T-helper 1 cell treated with Interleukin-12 subunit alpha and Interleukin-12 subunit beta and Interleukin-4 antibody, amounts not matched to agents 30 μg/mL and 1 μg/mL, for 36 hours (primary cell): ENCODE data around the gene ASIC4.

Experiments
- H3K27ac Mint-ChIP-seq: one replicate; pipeline ENCODE4 v1.8.0; 2021; ENCODE audit warnings: mild to moderate bottlenecking, mixed read lengths
- H3K27me3 Mint-ChIP-seq: one replicate; pipeline ENCODE4 v1.8.0; 2021; ENCODE audit warnings: low read depth, mixed read lengths
- H3K36me3 Mint-ChIP-seq: one replicate; pipeline ENCODE4 v1.8.0; 2021; ENCODE audit warnings: low read depth, mixed read lengths
- H3K4me1 Mint-ChIP-seq: one replicate; pipeline ENCODE4 v1.8.0; 2021; ENCODE audit warnings: low read depth, mixed read lengths
- H3K4me3 Mint-ChIP-seq: one replicate; pipeline ENCODE4 v1.8.0; 2021; ENCODE audit warnings: mild to moderate bottlenecking, moderate library complexity, mixed read lengths
- H3K9me3 Mint-ChIP-seq: one replicate; pipeline ENCODE4 v1.8.0; 2021; ENCODE audit warnings: mixed read lengths

Gene ASIC4

GRCh38 chr2:219498280-219499057 is 15.8 kb upstream of the ASIC4 start, which contains the start of gene GMPPA:
Gene GMPPA, plus strand, starts transcription at chr2:219498891. Its CDS starts 1,085 bp downstream, at chr2:219499976.
- Mint-ChIP-seq H3K4me1 (peaks cover 23% of the 10 kb centered on the region), H3K36me3 (peaks cover 1% of the 10 kb centered on the region), H3K27me3 (peaks cover 45% of the 10 kb centered on the region), H3K9me3 (no peaks in the 10 kb centered on the region), H3K4me3 (peak within 1 kb of the TSS; percentile 93), H3K27ac (peak within 1 kb of the TSS; percentile 88)

DNA sequence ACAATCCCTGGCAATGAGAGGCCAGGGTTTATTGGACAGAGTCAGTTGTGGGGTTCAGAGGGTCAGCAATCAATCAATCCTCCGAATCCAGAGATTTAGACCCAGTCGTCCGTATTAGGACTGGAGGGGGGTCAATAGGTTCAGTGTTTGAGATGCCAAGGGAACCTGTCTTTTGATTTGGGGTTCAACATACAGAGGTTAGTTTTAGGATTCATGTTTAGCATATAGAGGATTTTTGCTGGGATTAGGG is 15.3 kb upstream of the ASIC4 start:
- Mint-ChIP-seq H3K36me3 (peaks cover 7% of the 10 kb centered on the region), H3K27me3 (peaks cover 40% of the 10 kb centered on the region), H3K9me3 (no peaks in the 10 kb centered on the region), H3K27ac (peak overlapping the region; percentile 88), H3K4me1 (peaks cover 23% of the 10 kb centered on the region), H3K4me3 (peak overlapping the region; percentile 93)

DNA sequence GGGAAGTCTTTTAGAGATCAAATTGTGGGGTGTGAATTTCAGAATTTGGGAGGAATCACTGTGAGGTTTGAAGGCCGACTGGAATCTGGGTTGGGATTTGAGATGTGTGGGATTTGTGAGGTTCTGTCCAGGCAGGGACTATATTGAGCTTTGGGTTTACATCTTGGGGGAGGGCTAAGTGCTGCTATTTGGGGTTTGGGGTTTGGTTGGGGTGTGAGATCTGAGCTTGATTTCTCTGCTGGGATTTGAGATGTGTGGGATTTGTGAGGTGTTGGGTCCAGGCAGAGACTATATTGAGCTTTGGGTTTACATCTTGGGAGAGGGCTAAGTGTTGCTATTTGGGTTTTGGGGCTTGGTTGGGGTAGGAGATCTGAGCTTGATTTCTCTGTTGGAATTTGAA is 14.7 kb upstream of the ASIC4 start:
- Mint-ChIP-seq H3K27ac (peak overlapping the region; percentile 88), H3K27me3 (peaks cover 34% of the 10 kb centered on the region), H3K9me3 (no peaks in the 10 kb centered on the region), H3K4me3 (peak overlapping the region; percentile 93), H3K36me3 (peaks cover 11% of the 10 kb centered on the region), H3K4me1 (peaks cover 23% of the 10 kb centered on the region)

DNA sequence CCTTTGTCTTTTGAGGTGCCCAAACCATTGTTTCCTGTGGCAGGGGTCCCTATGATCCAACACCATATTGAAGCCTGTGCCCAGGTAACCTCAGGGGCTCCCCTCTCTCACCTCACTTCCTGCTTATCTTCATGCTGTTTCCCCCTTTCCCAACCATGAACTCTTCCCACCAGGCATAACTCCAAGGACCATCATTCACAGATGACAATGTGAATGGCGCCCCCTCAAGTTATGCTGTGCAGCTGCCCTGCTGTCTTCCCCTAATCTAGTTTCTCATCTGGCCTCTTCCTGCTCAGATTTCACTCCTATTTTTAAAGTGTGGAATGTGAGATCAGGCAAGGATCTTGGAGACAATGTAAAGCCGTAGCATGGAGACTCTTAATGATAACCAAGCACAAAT is 14.1 kb upstream of the ASIC4 start:
- H3K9me3 Mint-ChIP-seq: no peaks in the 10 kb centered on the region
- H3K27me3 Mint-ChIP-seq: peaks cover 28% of the 10 kb centered on the region
- H3K36me3 Mint-ChIP-seq: peaks cover 11% of the 10 kb centered on the region
- peak overlapping the region; percentile 38 for H3K27ac Mint-ChIP-seq
- peaks cover 23% of the 10 kb centered on the region for H3K4me1 Mint-ChIP-seq
- H3K4me3 Mint-ChIP-seq: peak overlapping the region; percentile 93

DNA sequence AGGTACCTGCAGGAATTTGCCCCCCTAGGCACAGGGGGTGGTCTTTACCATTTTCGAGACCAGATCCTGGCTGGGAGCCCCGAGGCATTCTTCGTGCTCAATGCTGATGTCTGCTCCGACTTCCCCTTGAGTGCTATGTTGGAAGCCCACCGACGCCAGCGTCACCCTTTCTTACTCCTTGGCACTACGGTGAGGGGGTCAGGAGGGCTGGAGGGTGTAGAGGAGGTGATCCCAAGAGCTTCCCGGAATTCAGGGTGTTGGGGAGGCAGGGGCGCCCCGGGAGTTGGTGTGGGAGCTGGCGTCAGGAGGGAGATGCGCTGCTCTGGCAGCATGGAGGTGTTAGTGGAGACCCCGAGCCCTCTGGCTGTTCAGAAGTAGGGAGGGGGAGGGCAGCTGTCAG is 12.4 kb upstream of the ASIC4 start:
- Mint-ChIP-seq H3K27ac (no peak overlapping the region), H3K4me1 (peaks cover 23% of the 10 kb centered on the region), H3K36me3 (peaks cover 13% of the 10 kb centered on the region), H3K4me3 (no peak overlapping the region), H3K9me3 (no peaks in the 10 kb centered on the region), H3K27me3 (peaks cover 14% of the 10 kb centered on the region)

DNA sequence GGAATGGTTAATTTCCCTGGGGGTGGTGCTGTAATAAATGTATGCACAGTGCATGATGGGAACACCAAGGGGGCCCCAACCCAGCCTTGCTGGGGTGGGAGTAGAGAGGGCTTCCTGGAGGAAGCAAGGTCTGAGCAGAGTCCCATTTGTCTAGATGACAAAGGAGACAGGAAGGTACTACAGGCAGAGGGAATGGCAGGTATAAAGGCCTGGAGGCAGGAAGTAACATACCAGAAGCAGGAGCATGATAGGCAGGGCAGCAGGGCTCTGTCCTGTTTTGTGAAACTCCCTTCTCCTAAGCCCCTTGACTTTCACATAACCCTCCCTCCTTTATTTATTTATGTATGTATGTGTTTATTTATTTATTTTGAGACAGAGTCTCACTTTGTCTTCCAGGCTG is 11.7 kb upstream of the ASIC4 start:
- H3K9me3 Mint-ChIP-seq: no peaks in the 10 kb centered on the region
- peaks cover 8% of the 10 kb centered on the region for H3K27me3 Mint-ChIP-seq
- no peak overlapping the region for H3K27ac Mint-ChIP-seq
- peaks cover 23% of the 10 kb centered on the region for H3K4me1 Mint-ChIP-seq
- no peak overlapping the region for H3K4me3 Mint-ChIP-seq
- H3K36me3 Mint-ChIP-seq: peaks cover 13% of the 10 kb centered on the region

- H3K27ac Mint-ChIP-seq: no peak overlapping the region
- H3K36me3 Mint-ChIP-seq: peaks cover 15% of the 10 kb centered on the region
- peaks cover 12% of the 10 kb centered on the region for H3K27me3 Mint-ChIP-seq
- peaks cover 7% of the 10 kb centered on the region for H3K4me1 Mint-ChIP-seq
- H3K9me3 Mint-ChIP-seq: no peaks in the 10 kb centered on the region
- no peak overlapping the region for H3K4me3 Mint-ChIP-seq
Measured at GRCh38 chr2:219505585-219505984, 8.7 kb upstream of the ASIC4 start.

DNA sequence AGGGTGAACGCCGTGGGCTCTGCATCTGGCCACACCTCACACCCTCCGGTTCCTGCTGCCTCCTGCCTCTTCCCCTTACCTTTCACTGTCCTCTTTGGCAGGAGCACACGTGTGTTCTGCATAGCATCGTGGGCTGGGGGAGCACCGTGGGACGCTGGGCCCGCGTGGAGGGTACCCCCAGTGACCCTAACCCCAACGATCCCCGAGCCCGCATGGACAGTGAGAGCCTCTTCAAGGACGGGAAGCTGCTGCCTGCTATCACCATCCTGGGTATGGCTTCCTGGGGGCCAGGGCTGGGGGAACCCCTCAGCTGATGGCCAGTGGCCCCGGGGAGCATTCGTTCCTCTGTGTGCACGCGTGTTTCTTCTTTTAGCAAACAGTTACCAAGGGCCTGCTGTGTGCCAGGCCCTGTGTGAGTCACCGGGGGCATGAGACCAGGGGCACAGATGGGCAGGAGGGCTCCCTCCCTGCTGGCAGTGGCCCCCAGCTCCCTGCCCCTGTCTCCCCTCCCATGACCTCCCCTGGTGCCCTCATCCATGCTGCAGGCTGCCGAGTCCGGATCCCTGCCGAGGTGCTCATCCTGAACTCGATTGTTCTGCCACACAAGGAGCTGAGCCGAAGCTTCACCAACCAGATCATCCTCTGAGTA is 8.0 kb upstream of the ASIC4 start:
- Mint-ChIP-seq H3K27ac (no peak overlapping the region), H3K36me3 (peaks cover 15% of the 10 kb centered on the region), H3K27me3 (peaks cover 19% of the 10 kb centered on the region), H3K9me3 (no peaks in the 10 kb centered on the region), H3K4me3 (no peak overlapping the region), H3K4me1 (peaks cover 5% of the 10 kb centered on the region)

DNA sequence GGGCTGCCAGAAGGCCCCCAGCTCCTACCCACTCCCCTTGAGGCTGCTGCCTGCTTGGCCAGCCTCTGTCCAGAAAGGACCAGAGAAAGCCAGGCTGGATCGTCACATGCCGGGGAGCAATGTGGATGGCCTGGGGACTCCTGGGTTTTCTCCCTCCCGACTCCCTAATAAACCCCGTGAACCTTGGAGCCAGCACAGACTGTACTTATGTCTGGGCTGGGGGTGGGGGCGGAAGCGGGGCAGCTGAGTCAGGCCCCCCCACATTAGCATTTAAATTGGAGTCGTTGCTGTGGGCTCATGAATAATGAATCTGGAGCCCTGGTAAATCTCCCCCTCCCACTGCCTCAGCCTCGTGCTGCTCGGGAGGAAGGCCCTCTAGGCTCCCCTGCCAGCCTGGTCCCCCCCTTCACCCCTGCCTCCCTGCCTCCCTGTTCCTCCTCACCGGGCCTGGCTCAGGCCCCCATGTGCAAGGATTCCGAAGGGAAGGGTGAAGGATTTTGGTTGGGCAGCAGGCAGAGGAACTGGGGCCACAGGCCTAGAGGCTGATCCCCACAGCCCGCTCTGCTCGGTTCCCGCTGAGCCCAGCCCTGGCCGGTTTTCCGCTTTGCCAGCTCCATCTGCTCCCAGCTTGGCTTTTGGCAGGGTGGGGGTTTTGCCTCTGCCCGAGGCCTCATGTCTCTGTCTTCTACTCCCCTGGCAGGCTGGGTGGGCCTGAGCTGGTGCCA is 7.3 kb upstream of the ASIC4 start:
- Mint-ChIP-seq H3K4me1 (peaks cover 3% of the 10 kb centered on the region), H3K36me3 (peaks cover 15% of the 10 kb centered on the region), H3K4me3 (no peak overlapping the region), H3K9me3 (no peaks in the 10 kb centered on the region), H3K27me3 (peaks cover 25% of the 10 kb centered on the region), H3K27ac (no peak overlapping the region)

DNA sequence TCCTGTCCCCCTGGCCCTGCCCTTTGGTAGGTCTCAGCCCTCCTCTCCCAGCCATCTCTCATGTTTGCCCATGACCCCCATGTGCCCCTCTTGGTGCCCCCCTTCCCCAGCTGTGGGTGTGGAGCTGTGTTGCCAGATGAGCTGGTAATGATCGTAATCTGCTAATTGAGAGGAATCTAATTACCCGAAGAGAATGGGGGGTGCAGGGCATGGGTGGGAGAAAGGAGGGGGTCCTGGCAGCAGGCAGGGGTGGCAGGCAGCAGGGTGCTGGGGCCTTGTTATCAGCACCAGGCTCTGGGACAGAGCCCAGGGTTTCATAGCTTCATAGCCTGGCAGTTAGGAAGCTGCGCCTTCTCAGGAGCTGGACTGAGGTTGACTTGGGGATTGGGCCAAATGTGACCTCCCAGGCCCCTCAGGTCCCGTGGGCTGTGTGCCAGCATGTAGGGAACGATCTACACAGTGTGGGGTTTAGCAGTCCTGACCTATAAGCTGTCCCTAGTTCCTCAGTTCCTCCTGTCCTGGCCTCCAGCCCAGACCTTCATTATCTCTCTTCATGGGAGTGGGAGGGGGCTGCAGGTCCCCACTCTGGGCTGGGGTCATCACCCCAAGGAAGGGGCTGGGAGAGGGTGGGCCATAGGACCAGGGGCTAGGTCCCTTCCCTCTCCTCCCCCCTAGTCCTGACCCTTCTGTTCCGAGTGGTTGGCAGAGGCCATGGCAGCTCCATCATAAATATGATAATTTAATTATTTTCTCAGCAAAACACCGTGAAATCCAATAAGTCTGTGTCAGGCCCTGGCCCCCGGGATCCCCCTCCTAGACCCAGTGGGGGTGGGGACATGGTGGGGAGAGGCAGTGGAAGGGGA is 6.5 kb upstream of the ASIC4 start:
- Mint-ChIP-seq H3K27ac (no peak overlapping the region), H3K36me3 (peaks cover 15% of the 10 kb centered on the region), H3K4me3 (no peak overlapping the region), H3K27me3 (peaks cover 31% of the 10 kb centered on the region), H3K9me3 (no peaks in the 10 kb centered on the region), H3K4me1 (peaks cover 3% of the 10 kb centered on the region)

DNA sequence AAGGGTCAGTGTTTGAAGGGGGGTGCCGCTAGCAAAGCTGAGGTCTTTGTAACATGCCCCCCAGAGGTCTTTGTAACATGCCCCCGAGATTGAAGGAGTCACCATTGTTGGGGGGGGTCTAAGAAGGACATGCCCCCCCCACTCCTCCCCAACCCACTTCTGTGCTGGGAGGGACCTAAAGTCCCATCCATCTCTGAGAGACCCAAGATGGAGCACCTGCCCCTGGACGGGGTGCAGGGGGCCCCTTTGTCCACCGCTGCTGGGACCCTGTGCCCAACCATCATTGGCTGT is 5.9 kb upstream of the ASIC4 start:
- Mint-ChIP-seq H3K9me3 (no peaks in the 10 kb centered on the region), H3K4me3 (no peak overlapping the region), H3K27me3 (peaks cover 36% of the 10 kb centered on the region), H3K27ac (no peak overlapping the region), H3K36me3 (peaks cover 14% of the 10 kb centered on the region), H3K4me1 (peaks cover 3% of the 10 kb centered on the region)

- peaks cover 3% of the 10 kb centered on the region for H3K4me1 Mint-ChIP-seq
- H3K9me3 Mint-ChIP-seq: no peaks in the 10 kb centered on the region
- peaks cover 44% of the 10 kb centered on the region for H3K27me3 Mint-ChIP-seq
- no peak overlapping the region for H3K4me3 Mint-ChIP-seq
- peaks cover 6% of the 10 kb centered on the region for H3K36me3 Mint-ChIP-seq
- no peak overlapping the region for H3K27ac Mint-ChIP-seq
Measured at GRCh38 chr2:219508971-219509779, 5.1 kb upstream of the ASIC4 start.

DNA sequence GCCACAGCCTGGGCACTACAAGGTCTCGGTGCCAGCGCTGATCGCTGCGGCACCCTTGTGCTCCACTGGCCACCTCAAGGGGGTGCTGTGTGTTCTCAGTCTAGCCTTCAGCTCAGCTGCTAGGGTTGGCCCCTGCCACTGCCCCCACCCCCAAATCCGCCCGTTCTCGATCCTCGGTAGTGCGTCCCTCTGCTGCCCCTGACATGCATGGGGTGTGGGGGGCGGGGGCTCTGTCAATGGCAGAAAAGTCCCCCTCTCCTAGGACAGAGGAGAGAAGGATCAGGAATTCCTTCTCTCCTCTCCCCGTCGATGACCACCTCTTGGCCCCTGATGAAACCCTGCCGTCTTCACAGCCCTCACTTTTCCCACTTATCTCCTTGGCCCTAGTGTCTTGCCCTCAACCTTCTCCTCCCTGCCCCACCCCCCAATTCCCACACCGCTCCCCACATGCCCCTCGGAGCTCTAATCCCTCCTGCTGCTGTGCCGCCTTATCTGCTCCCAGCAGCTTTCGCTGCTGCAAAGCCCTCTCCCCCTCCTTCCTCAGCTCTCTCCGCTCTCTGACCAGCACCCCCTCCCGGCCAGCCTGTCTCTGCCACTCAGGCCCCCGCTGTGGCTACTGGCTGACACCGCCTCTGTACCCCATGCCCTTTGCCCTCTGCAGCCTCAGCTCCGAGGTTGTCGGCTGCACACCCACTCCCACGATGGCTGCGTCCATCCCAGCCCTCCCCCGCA is 4.3 kb upstream of the ASIC4 start:
- Mint-ChIP-seq H3K4me1 (peaks cover 4% of the 10 kb centered on the region), H3K27me3 (peaks cover 49% of the 10 kb centered on the region), H3K27ac (no peak overlapping the region), H3K36me3 (peaks cover 3% of the 10 kb centered on the region), H3K4me3 (no peak overlapping the region), H3K9me3 (no peaks in the 10 kb centered on the region)
